Progenitor cell of endocrine pancreas (in vitro differentiated cells): ENCODE measurements around the gene TMEM271. TPM values are rescaled to one million over a fixed set of nuclear protein-coding genes. Genes with fewer than 3 reads are reported as not detected.

Experiments used
- DNase-seq: peaks from one replicate; pipeline ENCODE4 v3.0.0; 2021; ENCODE audit warnings: low spot score; ENCODE audit not compliant: unreplicated experiment
- H3K27ac Mint-ChIP-seq: 2 replicates; pipeline ENCODE4 v1.8.0; 2021; ENCODE audit warnings: mild to moderate bottlenecking, moderate library complexity, mixed read lengths
- H3K27me3 Mint-ChIP-seq: 2 replicates; pipeline ENCODE4 v1.8.0; 2021; ENCODE audit warnings: mixed read lengths
- H3K36me3 Mint-ChIP-seq: 2 replicates; pipeline ENCODE4 v1.8.0; 2022; ENCODE audit warnings: mixed read lengths; ENCODE audit not compliant: insufficient read depth
- H3K4me1 Mint-ChIP-seq: 2 replicates; pipeline ENCODE4 v1.8.0; 2021; ENCODE audit warnings: low read depth, mixed read lengths
- H3K4me3 Mint-ChIP-seq: 2 replicates; pipeline ENCODE4 v1.8.0; 2021; ENCODE audit warnings: low read depth, mild to moderate bottlenecking, moderate library complexity, mixed read lengths
- H3K9me3 Mint-ChIP-seq: 2 replicates; pipeline ENCODE4 v1.8.0; 2021; ENCODE audit warnings: low read depth, mixed read lengths
- CTCF ChIP-seq: fragments of 200-600 bp; sonication (generic); IDR thresholded peaks from one replicate; pipeline ENCODE4 v1.5.0; 2021; ENCODE audit warnings: antibody characterized with exemption, mild to moderate bottlenecking; ENCODE audit not compliant: unreplicated experiment
- total RNA-seq: library from RNA; stranded (reverse); gene quantifications from 2 replicates; pipeline ENCODE4 v1.2.1, GENCODE V29; 2021

TMEM271 gene
- total RNA-seq, 1 donor from 2014 or later = not detected

DNA sequence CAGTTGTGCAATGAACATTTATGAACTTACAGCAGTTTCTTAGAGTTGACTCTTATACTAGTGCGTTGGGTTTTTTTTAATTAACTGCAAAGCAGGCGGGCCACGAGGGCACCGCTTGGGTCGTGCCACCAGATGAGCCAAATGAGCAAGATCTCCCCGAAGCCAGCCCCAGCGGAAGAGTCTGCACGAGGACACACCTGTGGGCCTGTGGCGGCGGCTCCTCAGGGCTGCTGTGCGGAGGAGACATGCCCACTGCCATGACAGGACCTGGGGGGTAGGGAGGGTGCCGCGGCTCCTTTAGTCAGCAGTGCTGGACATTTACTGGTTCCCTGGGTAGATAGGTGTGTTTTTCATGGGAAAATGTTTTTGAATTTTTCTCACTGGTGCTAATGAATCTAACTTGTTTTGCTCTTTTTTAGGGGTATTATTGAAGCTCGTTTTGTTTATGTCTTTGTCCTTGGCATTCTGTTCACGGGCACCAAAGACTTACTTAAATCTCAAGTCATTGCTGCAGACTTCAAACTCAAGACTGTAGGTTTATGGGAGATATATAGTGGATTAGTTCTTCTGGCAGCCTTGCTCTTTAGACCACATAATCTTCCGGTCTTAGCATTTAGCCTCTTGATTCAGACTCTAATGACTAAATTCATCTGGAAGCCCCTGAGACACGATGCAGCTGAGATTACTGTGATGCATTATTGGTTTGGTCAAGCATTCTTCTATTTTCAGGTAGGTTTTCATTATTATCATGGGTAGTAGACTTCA lies 45.9 kb downstream of the TMEM271 start:
- TF ChIP-seq CTCF = no peak
- DNase-seq = no peak
- Mint-ChIP-seq H3K9me3 (no peaks in the 10 kb centered on the region), H3K4me3 (no peak overlapping the region), H3K4me1 (no peaks in the 10 kb centered on the region), H3K36me3 (peaks cover 21% of the 10 kb centered on the region), H3K27ac (no peak overlapping the region), H3K27me3 (no peaks in the 10 kb centered on the region)

DNA sequence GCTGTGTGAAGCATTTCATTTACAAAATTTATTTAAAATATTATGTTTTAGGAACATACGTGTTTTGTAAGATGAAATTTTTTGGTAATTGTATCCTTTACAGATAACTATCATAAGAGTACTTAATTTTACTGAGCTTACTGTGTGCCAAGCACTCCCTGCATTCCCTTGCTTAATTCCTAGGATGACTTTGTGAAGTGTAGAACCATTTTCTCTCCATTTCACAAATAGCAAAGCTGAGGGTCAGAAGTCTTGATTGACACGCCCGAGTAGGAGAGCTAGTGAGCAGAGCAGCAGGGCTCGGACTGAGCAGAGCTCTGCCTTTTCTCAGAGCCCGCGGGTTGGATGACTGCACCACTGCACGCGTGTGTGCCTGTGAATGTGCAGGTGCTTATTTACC lies 46.5 kb downstream of the TMEM271 start:
- no peaks in the 10 kb centered on the region for H3K9me3 Mint-ChIP-seq
- peaks cover 18% of the 10 kb centered on the region for H3K36me3 Mint-ChIP-seq
- no peaks in the 10 kb centered on the region for H3K27me3 Mint-ChIP-seq
- TF ChIP-seq CTCF = no peak
- no peak overlapping the region for H3K27ac Mint-ChIP-seq
- DNase-seq = no peak
- H3K4me1 Mint-ChIP-seq = no peaks in the 10 kb centered on the region
- H3K4me3 Mint-ChIP-seq = no peak overlapping the region

- TF ChIP-seq CTCF = no peak
- Mint-ChIP-seq H3K9me3 (no peaks in the 10 kb centered on the region), H3K4me1 (no peaks in the 10 kb centered on the region), H3K27me3 (no peaks in the 10 kb centered on the region), H3K27ac (no peak overlapping the region), H3K4me3 (no peak overlapping the region), H3K36me3 (peaks cover 20% of the 10 kb centered on the region)
- no peak for DNase-seq
These were observed 47.3 kb downstream of the TMEM271 start for GRCh38 chr4:528835-529234.

GRCh38 chr4:528296-528695 lies 47.8 kb downstream of the TMEM271 start:
- Mint-ChIP-seq H3K4me3 (no peak overlapping the region), H3K36me3 (peaks cover 22% of the 10 kb centered on the region), H3K9me3 (no peaks in the 10 kb centered on the region), H3K27me3 (no peaks in the 10 kb centered on the region), H3K27ac (no peak overlapping the region), H3K4me1 (no peaks in the 10 kb centered on the region)
- DNase-seq = no peak
- no peak for TF ChIP-seq CTCF

- H3K27ac Mint-ChIP-seq = no peak overlapping the region
- peaks cover 15% of the 10 kb centered on the region for H3K36me3 Mint-ChIP-seq
- DNase-seq = no peak
- H3K9me3 Mint-ChIP-seq = no peaks in the 10 kb centered on the region
- no peak for TF ChIP-seq CTCF
- no peaks in the 10 kb centered on the region for H3K4me1 Mint-ChIP-seq
- H3K27me3 Mint-ChIP-seq = no peaks in the 10 kb centered on the region
- H3K4me3 Mint-ChIP-seq = no peak overlapping the region
These were observed 49.1 kb downstream of the TMEM271 start for GRCh38 chr4:526971-527460.
